ENCODE results near the gene MUC5B.
"Not testable (repeated sequence)": the region's sequence is repeated elsewhere in the genome, so short reads cannot be mapped to it uniquely, and the experiment has no call there.

Gene MUC5B

GRCh38 chr11:1222491-1223345, at the start of gene MUC5B:
MUC5B (plus strand) TSS chr11:1223066; CDS start chr11:1223124, 58 bp downstream.
- no peak for DNase-seq (ENCODE audit: low read depth)

GRCh38 chr11:1173396-1173795, 49.5 kb upstream of the MUC5B start:
- not testable (repeated sequence) for DNase-seq (ENCODE audit: low read depth)

DNA sequence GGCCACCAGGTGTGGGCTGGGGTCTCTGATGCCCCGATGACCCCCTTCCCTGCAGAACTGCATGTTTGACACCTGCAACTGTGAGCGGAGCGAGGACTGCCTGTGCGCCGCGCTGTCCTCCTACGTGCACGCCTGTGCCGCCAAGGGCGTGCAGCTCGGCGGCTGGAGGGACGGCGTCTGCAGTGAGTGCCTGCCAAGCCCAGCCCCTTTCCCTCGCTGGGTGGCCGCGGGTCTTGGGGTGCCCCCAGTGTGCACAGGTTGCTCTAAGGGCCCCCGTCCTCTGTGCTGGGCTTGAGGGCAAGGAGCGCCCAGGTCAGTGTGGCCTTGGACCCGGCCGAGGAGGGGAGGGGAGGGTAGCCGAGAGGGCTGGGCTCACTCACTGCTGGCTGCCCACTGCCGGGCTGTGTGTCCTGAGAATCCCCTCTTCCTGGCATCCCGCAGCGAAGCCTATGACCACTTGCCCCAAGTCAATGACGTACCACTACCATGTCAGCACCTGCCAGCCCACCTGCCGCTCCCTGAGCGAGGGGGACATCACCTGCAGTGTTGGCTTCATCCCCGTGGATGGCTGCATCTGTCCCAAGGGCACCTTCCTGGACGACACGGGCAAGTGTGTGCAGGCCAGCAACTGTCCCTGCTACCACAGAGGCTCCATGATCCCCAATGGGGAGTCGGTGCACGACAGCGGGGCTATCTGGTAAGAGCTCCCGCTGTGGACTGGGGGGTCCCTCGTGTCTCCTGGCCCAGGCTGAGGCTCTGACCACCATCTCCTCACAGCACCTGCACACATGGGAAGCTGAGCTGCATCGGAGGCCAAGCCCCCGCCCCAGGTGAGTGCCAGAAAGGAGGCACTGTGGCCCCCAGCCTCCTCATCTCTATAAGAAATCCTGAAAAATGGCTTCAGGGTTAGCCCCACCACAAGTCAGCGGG, 48.2 kb upstream of the MUC5B start:
- no peak for DNase-seq (ENCODE audit: low read depth)

GRCh38 chr11:1175461-1176223, 47.2 kb upstream of the MUC5B start:
- DNase-seq (ENCODE audit: low read depth): no peak

- no peak for DNase-seq (ENCODE audit: low read depth)
Observed at GRCh38 chr11:1176224-1177019, 46.4 kb upstream of the MUC5B start.

DNA sequence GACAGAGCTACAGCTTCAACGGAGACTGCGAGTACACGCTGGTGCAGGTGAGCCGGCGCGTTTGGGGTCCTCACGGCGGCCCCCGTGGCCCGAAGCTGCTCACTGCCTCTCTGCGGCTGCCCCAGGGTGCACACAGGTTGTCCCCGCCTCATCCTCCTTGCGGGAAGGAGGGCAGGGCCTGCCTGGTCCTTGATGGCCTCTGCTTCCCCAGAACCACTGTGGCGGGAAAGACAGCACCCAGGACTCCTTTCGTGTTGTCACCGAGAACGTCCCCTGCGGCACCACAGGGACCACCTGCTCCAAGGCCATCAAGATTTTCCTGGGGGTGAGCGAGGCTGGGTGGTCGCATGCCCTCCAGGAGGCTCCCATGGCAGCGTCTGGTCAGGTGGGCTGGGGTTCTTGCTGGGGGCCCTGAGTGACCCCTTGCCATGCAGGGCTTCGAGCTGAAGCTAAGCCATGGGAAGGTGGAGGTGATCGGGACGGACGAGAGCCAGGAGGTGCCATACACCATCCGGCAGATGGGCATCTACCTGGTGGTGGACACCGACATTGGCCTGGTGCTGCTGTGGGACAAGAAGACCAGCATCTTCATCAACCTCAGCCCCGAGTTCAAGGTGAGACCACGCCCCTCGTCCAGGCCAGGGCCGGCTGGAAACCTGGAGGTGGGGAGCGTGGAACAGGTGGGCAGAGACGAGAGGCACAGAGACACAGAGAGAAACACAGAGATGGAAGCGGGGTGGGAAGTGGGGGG, 45.7 kb upstream of the MUC5B start:
- no peak for DNase-seq (ENCODE audit: low read depth)

GRCh38 chr11:1177771-1178090, 45.1 kb upstream of the MUC5B start:
- no peak for DNase-seq (ENCODE audit: low read depth)

- DNase-seq (ENCODE audit: low read depth): no peak
Observed at GRCh38 chr11:1178201-1178885, 44.5 kb upstream of the MUC5B start.

- DNase-seq (ENCODE audit: low read depth): no peak
Observed at GRCh38 chr11:1178906-1179305, 44.0 kb upstream of the MUC5B start.

DNA sequence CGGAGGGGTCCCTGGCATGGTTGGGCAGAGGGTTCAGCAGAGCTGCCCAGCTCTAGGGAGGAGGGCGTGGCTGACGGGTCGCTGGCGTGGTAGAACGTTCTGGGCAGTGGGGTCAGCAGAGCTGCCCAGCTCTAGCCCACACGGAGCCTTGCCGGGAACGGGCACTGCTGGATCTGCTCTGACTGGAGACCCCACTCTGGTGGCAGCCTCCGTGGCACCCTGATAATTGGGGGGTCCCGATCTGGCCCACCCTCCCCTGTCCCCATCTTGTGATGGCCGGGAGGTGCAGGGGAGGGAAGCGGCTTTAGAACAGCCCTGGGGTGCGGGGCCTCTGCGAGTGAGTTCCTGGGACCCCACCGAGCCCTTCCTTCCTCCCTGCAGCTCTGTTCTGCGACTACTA, 43.2 kb upstream of the MUC5B start:
- no peak for DNase-seq (ENCODE audit: low read depth)

DNA sequence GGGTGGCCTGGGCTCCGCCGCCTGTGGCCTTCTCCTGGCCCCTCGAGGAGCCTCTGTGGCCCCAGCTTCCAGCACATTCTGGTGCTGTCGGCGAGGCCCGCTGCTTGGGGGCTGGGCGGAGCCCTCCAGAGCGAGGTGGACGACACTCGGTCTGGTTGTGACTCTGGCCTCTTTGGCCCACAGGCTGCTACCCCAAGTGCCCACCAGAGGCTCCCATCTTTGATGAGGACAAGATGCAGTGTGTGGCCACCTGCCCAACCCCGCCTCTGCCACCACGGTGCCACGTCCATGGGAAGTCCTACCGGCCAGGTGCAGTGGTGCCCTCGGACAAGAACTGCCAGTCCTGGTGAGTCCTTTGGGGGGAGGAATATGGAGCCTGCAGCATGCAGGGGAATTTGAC, 42.7 kb upstream of the MUC5B start:
- no peak for DNase-seq (ENCODE audit: low read depth)

DNA sequence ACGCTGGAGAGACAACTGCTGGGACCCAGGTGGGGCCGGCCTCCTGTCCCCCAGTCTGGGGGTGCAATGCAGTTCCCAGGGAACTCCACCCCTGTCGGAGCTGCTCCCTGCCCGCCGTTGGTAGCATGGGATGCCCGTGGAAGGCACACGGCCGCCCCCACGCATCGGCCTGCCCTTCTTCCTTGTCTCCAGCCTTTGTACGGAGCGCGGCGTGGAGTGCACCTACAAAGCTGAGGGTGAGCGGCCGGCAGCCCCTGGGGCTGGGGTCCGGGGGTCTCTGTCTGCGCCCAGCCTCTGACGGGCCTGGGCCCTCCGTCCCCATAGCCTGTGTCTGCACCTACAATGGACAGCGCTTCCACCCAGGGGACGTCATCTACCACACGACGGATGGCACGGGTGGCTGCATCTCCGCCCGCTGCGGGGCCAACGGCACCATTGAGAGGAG, 41.9 kb upstream of the MUC5B start:
- no peak for DNase-seq (ENCODE audit: low read depth)

DNA sequence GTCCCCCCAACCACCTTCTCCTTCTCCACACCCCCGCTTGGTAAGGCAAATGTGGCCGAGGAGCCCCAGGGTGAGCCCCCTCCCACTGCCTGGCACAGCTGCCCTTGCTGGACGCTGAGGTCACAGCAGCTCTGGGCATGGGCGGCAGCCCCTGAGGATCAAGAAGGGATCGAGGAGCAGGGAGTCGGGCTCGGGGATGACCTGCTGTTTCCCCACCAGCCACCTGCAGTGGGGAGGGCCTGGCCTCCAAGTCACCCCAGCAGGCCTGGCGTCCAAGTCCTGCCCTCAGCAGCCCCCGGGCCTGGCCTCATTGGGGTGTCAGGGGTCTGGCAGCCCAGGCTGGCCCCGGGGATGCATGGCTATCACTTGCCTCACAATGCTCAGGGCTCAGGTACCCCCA, 41.4 kb upstream of the MUC5B start:
- DNase-seq (ENCODE audit: low read depth): no peak

GRCh38 chr11:1181853-1182535, 40.9 kb upstream of the MUC5B start:
- DNase-seq (ENCODE audit: low read depth): no peak

DNA sequence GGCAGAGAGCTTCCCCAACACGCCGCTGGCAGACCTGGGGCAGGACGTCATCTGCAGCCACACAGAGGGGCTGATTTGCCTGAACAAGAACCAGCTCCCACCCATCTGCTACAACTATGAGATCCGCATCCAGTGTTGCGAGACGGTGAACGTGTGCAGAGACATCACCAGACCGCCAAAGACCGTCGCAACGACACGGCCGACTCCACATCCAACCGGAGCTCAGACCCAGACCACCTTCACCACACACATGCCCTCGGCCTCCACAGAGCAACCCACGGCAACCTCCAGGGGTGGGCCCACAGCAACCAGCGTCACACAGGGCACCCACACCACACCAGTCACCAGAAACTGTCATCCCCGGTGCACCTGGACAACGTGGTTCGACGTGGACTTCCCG, 38.7 kb upstream of the MUC5B start:
- DNase-seq (ENCODE audit: low read depth): not testable (repeated sequence)

GRCh38 chr11:1188451-1189130, 34.3 kb upstream of the MUC5B start:
- DNase-seq (ENCODE audit: low read depth): not testable (repeated sequence)

- DNase-seq (ENCODE audit: low read depth): not testable (repeated sequence)
Observed at GRCh38 chr11:1189816-1190215, 33.0 kb upstream of the MUC5B start.

- DNase-seq (ENCODE audit: low read depth): not testable (repeated sequence)
Observed at GRCh38 chr11:1191786-1192470, 30.9 kb upstream of the MUC5B start.
